ENCODE results near the gene EDAR.

GRCh38 chr2:108869542-108869941 lies 119.5 kb downstream of the EDAR start:
- TF ChIP-seq NR3C1 (CRISPR knock-in tag; IDR thresholded peaks at IDR 0.05) (no peak), SIRT6 (IDR thresholded peaks at IDR 0.05; ENCODE audit: low read depth, low read length) (no peak), SNAPC5 (CRISPR knock-in tag; IDR thresholded peaks at IDR 0.05) (no peak)

Measured in K562 (cell line).